GM19372 (cell line): Measurements from ENCODE around the gene KATNAL1.

Experiments used
- ATAC-seq: cut with Tn5 transposase; IDR thresholded peaks from one replicate; pipeline ENCODE4 v1.9.1; 2021; ENCODE audit warnings: mild to moderate bottlenecking, low read depth, moderate library complexity; ENCODE audit not compliant: unreplicated experiment

KATNAL1 gene

DNA sequence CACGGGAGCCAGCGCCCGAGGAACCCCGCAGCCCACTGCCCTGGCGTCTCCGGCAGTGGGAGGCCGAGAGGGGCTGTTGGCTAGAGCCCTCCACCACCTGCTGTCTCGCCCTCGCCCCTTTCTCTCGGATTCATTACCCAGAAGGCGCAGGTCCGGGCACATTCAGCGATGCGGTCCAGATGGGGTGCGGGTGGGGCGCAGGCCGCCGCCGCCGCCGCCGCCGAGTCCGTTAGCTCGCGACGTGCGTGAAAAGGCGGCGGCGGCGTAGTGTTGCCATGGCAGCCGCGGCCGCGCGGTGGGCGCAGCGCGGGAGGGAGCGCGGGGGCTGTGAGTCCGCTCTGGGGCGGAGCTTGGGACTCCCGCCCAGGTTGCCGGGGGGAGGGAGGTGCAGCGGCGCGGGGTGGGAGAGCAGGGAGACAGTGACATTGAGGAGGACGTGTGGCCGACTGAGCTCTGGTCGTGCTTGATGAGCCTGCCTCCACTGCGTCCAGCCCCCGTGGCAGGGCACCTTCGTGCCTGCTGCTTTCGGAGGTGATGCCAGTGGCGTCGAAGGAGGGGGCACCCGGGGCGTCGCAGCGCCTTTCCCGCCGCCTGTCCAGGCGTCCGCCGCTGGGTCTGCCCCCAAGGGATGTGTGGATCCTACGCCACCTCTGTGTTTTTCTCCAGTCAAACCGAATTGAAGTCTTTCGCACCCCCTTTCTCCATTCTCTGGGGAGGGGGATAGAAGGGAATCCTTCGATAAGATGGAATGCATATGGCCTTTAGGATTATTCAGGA lies at the start of gene KATNAL1:
Gene KATNAL1, minus strand, starts transcription at position 358 of the 777 bp plus-strand sequence. CDS start 23,774 bp downstream, outside the sequence.
- ATAC-seq, result peak; percentile 45

DNA sequence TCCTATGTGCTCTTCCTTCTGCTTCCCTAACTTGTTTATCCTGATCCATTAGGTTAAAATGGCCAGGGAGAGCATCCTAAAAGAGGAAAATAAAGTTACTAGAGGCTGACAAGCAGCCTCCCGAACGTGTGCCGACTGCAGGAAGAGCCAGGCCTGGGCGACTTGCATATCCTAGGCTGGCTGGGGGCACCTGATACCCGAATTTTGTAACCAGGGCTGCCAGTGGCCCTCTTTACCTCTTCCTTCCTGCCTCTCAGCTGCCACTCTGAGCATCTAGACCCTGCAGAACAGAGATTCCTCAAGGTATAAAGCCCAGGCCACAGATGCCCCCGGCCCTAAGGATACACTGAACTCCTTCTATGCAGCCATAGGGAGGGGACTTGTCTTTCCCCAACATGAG lies 48.5 kb upstream of the KATNAL1 start:
- ATAC-seq, result no peak

DNA sequence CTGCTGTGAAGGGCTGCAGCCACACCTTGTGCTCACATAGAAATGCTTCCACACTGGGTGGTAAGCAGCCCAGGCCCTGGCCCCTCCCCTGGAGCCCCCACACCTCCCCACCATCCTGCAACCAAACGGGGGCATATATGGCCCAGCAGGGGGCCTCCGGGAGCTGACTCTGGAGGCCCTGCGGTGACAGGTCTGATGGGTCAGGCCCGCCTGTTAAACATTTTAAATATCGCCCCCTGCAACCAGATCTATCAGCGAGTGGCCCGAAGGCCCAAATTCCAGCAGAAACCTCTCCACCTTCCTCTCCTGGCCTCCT lies 48.0 kb upstream of the KATNAL1 start:
- ATAC-seq, result no peak

DNA sequence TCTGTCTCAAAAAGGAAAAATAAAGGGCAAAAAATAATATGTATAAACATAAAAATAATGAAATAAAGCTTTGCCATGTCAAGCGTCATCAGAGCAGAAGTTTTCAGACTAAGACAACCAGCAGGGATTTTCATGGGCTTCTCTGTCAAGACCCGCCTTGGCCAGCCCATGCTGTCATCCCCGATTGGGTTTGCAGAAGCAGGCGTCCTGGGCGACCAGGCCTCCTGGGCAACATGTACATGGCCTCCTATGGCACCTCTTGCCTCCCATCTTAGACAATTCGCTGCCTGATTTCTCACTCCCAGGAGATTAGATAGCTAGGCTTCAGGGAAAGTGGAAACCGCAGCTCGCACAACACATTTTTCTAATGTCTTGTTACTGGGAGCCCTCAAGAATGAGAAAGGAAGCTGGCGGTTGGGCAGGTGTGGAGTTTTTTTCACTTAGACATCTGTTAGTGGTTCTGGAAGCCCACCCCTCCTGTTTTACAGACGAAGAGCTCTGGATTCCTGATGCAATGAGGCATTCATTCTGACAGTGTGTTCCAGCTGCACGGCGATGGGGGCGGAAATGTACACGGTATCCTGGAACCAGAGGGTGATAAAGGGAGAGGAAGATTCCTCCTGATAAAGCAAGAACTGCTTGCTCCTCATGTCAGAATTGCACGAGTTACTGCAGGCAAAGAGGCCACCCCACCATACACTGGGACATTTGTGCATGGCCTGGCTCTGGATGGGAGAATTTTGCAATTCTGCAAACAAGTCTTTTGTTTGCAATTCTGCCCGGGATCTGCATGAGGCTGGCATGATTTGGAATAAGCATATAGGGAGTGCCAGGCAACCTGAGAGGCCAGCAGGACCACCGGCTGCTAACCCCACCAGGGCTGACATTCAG lies 47.4 kb upstream of the KATNAL1 start:
- no peak for ATAC-seq

DNA sequence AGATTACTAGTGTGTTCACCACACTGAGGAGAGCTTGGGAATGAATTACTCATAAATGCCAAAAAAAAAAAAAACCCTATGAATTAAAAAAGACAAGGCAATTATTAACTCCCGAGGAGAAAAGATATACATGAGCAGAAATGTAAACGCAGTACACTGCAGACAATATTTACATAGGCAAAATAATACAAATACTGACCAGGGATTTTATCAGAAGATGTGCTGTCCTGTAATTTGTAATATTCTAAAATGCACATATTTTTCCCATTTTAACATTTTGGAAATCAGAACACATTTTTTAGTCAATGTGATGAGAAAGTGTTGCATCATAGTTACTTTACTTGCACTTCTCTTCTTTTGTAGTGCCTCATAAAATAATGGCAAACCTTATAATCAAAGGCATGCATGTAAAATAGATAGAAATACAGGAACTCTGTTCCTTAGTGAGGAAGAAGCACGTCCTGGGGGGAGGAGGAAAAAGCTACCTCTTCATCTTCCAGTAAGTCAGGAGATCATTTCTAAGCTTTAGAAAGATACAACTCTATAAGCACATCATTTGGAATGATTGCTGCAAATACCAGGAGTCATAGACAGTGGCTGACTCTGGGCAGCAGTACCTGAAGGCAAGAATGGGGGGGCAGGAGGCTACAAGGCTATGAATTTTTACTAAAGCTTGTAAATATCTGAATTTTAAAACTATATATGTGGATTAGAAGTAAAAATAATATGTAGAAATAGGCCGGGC lies 46.3 kb upstream of the KATNAL1 start:
- no peak for ATAC-seq

DNA sequence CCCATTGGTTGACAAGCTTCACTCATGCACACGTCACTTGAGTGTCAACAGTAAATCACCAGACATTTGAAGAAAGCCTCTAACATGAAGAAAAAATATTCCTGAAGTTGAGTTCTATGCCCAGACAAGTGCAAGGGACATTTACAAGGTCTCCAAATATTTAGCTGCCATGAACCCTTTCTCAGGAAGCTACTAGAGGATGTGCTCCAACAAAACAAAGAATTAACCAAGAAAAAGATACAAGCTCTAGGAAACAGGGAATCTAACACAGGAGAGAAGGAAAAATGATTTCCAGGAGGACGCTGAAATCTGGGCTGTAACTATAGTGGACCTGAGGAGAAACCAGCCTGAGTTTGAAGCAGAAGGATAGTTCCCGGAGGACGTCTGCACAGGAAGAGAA lies 45.7 kb upstream of the KATNAL1 start:
- ATAC-seq, result no peak

DNA sequence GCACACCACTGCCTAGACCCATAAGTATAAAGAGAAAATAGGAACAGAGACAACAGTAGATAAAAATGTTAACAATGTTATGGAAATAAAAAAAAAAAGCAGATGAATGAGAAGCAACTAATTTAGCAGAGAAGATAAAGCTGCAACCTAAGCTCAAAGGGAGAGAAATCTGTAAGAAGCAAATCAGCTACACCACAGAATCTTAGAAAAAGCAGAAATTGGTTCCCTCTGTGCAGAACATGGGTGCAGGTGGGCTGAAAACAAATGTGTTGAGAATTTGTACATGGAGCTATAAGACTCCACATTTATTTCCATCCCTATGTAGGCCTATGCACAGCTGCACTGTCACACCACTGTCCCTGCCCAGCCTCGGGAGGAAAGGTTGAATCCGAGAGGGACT lies 44.8 kb upstream of the KATNAL1 start:
- no peak for ATAC-seq

DNA sequence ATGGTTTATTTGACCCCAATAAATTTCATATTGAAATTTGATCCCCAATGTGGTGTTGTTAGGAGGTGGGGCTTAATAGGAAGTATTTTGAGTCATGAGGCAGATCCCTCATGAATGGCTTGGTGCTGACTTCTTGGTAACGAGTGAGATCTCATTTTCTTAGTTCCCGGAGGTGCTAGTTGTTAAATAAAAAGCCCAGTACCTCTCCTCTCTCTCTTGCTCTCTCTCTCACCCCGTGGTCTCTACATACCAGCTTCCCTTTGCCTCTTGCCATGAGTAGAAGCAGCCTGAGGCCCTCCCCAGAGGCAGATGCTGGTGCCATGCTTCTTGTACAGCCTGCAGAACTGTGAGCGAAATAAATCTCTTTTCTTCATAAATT lies 39.4 kb upstream of the KATNAL1 start:
- ATAC-seq, result peak; percentile 35

DNA sequence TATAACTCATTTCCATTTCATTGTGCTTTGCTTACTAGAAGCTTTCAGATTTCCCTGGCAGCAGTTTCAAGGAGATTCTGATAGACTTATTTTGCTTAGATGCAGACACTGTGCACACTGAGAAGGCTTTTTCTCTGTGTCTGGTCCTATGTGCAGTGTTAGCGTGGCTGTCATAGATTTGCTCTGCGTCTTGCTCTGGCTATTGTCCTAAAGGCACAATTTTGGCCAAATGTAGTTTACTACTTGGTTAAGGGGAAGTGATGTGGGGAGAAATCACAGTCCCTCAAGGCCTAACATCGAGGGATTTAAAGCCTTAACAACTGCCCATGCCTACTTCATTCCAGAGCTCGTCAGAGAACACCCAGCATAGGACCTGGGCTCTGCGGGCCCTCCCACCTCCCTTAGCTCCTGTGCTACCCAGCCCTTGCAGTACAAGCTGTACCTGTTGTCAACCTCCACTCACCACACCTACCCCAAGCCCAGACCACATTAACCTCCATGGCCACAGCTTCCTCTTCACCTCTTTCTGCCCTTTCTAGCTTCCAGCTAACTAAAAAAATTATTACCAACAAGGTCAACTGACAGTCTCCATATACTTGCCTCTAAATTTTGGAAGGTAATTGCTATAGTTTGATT lies 38.9 kb upstream of the KATNAL1 start:
- ATAC-seq, result peak; percentile 78

DNA sequence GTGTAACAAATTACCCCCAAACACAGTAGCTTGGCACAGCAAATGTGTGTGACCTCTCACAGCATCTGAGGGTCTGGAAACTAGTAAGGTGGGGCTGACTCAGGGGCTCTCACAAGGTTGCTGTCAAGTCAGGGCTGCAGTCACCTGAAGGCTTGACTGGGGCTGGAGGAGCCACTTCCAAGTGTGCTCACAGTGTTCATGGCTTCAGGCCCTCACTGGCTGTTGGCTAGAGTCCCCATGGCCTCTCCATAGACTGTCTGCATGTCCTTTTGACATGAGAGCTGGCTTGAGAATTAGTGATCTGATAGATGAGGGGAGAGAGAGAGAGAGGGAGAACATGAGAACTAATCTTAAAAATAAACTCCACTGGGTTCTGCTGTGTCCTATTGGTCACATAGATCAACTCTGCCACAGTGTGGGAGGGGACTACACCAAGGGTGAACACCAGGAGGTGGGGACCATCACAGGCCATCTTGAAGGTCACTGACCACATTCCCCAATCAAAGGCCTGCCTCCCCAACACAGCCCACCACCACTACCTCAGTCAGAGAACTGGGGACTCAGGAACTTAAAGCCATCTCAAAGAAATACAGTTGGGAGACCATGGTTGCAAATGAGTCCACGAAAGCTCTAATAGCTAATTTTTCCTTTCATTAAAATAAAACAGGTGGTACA lies 38.2 kb upstream of the KATNAL1 start:
- ATAC-seq, result no peak

DNA sequence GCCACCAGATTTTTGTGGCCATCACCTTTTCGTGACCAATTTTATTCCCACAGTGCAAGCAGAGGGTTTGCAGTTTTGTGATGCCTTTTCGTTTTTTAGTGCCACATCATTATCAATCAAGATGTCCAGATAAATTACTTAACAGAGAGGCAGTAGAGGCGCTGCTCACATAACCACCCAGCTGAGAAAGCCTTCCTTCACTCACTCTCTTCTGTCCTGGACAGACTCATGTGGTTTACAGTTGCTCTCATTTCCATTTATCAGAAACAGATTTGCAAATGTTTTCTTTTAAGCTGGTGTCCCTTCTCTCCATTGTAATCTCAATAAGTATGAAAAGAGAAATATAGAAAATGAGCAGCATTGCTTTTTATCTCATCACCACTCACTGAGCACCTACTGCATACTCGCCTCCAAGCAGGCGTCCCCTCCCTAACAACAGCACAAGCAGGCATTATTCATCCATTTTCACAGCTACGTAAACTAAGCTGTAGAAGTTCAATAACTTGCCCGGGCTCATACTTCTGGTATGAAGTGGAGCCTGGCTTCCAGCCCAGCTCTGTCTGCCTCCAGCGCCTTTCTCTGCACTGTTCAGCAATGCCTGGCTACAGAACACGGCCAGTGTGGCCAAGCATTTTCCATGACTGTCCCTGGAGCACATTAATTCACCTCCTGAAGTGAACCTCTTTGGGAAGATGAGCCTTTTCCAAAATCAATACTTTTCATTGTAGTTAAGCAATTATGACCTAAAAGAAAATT lies 34.6 kb upstream of the KATNAL1 start:
- no peak for ATAC-seq

DNA sequence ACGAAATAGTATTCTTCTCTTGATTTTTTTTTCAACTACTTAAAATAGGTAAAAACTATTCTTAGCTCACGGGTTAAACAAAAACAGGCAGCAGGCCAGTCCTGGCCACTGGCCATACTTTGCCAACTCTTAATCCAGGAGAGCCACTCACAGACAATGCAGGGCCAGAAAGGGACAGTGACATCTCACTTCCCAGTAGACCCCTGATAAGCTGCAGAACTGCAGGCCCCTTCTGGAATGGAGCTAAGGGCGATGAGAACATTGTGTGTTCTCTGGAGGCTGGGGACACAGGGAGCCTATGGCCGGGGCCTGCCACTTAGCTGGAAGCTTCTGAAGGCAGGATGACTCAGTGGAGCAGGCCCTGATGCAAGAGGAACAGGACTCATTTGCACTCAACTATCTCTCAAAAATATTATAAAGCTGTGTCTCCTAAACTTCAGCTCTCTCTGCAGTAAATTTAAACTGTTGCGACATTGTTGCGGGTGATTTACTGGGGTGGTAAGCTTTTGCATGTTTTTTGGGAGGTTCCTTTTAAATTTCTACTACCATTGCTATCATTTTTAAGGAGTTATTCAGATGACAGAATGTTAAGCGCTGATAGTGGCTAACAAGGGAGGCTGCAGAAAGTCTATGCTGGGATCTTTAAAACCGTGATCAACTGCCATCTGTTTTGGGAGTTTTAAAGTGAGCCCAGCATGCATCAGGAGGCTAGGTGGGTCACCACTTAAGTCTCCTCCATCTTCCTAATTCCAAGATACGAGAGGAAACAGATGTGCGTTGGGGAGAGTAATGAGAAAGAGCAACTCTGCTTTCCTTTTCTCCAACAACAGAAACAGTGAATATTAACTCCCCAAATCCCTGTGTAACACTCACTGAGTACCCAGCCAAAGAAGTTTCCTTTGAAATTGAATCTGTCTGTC lies 33.2 kb upstream of the KATNAL1 start:
- ATAC-seq, result no peak

DNA sequence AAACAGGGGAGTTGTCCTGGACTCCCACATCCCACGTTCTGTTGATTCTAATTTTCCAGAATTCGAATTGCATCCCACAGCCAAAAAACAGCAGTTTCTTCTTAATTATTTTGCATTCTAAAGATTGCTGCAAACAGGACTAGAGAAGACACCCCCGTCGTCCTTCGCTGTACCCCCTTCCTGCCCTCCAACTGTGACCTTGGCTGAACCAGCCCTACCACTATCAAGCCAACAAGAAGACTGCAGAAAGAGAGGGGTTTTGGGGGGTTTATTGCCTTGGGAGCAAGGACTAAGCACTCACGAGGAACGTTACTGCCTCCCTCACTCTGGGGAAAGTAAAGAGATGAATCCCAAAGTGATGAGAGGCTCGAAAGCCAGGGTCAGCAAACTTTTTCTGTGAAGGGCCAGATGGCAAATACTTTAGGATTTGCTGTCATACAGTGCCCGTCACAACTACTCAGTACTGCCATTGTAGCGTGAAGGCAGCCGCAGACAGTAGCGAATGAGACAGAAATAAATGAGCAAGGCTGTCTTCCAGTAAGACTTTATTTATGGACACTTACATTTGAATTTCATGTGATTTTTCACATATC lies 32.5 kb upstream of the KATNAL1 start:
- no peak for ATAC-seq

DNA sequence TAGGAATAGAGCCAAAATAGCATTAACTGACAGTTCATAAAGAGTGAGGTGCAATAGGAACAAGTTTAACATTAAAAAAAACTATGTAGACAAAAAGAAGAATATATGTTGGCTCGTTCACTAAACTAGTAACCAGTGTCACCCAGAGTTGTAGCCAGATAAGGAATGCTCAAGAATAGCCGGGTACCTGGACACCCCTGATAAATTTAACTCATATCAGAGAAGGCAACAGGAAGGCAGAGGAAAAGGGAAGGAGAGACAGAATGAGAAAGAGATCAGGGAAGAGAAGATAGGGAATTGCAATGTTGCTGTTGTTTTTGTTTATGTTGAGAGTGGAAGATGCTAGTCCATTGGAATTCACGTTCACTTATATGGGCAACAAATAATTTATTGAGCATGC lies 31.6 kb upstream of the KATNAL1 start:
- ATAC-seq, result no peak

DNA sequence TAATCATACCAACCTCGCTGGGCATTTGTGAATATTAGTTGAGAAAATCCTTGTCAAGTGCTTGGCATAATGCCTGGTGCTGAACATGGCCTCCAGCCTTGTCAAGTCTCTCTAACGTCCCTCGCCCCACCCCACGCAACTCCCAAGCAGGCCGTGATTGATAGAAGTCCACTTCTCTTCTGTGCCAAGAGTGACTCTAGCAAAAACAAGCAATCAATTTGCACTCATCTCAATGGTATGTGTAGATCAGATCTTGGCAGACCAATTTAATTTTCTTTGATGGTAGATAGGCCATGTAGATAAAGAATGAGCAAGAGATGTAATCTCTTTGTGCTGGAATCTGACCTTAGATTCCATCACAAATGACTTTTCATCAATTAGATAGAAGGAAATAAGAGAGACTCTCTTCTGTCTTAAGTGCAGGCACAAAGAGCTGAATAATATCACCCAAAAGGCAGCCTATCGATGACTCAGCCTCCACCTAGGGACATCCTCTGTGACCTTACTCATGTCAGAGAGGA lies 31.0 kb upstream of the KATNAL1 start:
- no peak for ATAC-seq

DNA sequence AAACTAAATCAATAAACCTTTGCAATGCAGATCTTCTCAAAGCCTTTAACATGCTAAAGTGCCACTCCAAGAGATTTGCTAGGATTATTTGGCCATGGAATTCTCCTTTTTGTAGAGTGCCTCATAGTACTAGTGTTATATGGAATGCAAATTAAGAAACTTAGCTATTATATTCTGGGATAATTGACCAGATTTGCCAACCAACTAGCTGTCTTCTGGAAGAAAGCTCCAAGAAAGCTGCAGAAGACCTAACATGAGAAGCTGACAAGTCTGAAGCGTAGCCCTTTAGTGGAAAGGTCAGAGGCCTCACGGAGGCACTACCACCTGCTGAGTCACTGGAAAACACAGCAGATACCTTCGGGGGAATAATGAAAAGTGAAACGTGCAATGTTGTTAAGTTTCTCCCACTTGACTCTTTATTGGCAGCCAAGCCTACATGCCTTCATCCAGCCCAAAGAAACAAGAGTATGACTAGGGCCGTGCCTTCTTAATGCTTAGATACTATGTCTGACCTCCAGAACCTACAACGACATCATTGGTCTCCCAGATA lies 29.8 kb upstream of the KATNAL1 start:
- ATAC-seq, result no peak

DNA sequence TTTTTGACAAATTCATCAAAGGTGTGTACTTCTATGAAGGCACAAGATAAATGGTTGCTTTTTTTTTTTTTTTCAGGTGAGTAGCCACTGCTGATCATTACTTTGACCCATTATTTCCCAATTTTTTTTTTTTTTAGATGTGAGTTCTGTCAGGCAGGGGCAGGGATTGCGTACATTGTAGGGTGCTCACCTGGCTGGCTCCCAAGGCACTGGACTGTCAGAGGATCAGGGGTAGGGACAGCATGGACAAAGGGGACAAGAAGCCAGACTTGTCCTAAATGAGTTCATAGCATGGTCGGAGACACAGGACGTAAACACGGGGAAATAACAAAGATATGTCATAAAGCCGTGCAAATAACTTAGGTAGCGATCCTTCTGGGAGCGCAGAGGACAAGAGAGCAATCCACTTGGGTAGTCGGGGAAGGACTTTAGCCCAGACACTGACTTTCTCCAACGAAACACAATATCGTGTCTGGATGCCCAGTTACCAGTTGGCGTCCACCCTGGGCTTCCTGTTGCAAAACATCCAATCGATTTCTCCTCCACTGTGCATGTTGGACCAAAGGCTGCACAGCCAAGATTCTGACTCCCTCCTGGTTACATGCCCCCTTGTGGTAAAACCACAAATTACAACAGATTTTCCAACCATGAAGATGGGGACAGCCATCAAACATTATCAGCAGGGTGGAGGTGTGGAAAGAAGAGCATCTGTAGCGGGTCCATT lies 27.5 kb upstream of the KATNAL1 start:
- no peak for ATAC-seq
